ENCODE results near the gene HPSE2. TPM values are rescaled to one million over a fixed set of nuclear protein-coding genes. Genes with fewer than 3 reads are reported as not detected.

HPSE2 gene
- polyA plus RNA-seq, 2 of the 4 experiments (the other 2 are of a cell fraction): not detected

DNA sequence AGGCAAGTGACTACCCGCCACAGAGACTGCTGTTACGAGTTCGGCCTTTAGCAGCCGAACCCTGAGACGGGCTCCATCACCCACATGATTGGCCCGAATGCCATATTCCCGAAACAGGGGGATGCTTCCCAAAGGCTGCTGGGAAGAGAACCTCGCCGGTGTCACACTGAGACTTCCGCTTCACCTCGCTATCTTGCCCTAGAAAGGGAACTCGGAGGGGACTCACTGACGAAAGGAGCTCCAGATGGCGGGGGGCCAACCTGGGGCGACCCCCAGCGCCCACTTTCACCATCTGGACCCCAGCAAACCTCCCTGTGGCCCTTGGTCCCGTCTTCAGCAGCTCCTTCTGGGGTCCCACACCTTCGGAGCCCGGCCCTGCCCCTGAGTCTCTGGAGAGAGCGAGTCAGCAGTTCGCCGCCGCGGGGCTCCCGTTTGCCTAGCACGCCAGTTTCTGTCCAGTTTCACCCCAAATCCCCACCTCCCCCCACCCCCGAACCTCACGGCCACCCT, 789.4 kb downstream of the HPSE2 start:
- peak in 1 of 2 experiments; percentile 36 for DNase-seq (ENCODE audit: low read depth in 1 of 2, low spot score in 1 of 2)
- TF ChIP-seq NPAS2 (CRISPR knock-in tag; IDR thresholded peaks at IDR 0.05; ENCODE audit: borderline replicate concordance): no peak
- TF ChIP-seq ZNF302 (CRISPR knock-in tag; IDR thresholded peaks at IDR 0.05): no peak
- no peak for TF ChIP-seq FOXS1 (CRISPR knock-in tag; IDR thresholded peaks at IDR 0.05)
- TF ChIP-seq KDM5A (IDR thresholded peaks at IDR 0.05): no peak
- no peak for TF ChIP-seq TP53 (CRISPR knock-in tag; IDR thresholded peaks at IDR 0.05)
- no peak for TF ChIP-seq ESRRA (IDR thresholded peaks at IDR 0.05; ENCODE audit: borderline replicate concordance, low read length)
- TF ChIP-seq ZSCAN20 (CRISPR knock-in tag; IDR thresholded peaks at IDR 0.05): no peak
- no peak for TF ChIP-seq RAD21 (conservative IDR thresholded peaks at IDR 0.05 in 1 of 2, IDR thresholded peaks at IDR 0.05 in 1 of 2)
- TF ChIP-seq USF2 (IDR thresholded peaks at IDR 0.05): no peak
- TF ChIP-seq CBX2 (IDR thresholded peaks at IDR 0.05; ENCODE audit: borderline replicate concordance, low read depth): no peak
- no peak for TF ChIP-seq JUNB (IDR thresholded peaks at IDR 0.05)
- no peak for TF ChIP-seq HOXB13 (CRISPR knock-in tag; IDR thresholded peaks at IDR 0.05; ENCODE audit: low read depth)
- TF ChIP-seq CEBPB (IDR thresholded peaks at IDR 0.05): no peak
- no peak for TF ChIP-seq ZFP36 (IDR thresholded peaks at IDR 0.05; ENCODE audit: borderline replicate concordance, partially characterized antibody)
- TF ChIP-seq FOSB (CRISPR knock-in tag; IDR thresholded peaks at IDR 0.05): no peak
- no peak for TF ChIP-seq HES2 (IDR thresholded peaks at IDR 0.05)
- no peak for TF ChIP-seq SMC3 (IDR thresholded peaks at IDR 0.05)
- no peak for TF ChIP-seq JUN (IDR thresholded peaks at IDR 0.05)
- no peak for TF ChIP-seq REST (IDR thresholded peaks at IDR 0.05)
- TF ChIP-seq HOXA7 (CRISPR knock-in tag; IDR thresholded peaks at IDR 0.05): no peak

DNA sequence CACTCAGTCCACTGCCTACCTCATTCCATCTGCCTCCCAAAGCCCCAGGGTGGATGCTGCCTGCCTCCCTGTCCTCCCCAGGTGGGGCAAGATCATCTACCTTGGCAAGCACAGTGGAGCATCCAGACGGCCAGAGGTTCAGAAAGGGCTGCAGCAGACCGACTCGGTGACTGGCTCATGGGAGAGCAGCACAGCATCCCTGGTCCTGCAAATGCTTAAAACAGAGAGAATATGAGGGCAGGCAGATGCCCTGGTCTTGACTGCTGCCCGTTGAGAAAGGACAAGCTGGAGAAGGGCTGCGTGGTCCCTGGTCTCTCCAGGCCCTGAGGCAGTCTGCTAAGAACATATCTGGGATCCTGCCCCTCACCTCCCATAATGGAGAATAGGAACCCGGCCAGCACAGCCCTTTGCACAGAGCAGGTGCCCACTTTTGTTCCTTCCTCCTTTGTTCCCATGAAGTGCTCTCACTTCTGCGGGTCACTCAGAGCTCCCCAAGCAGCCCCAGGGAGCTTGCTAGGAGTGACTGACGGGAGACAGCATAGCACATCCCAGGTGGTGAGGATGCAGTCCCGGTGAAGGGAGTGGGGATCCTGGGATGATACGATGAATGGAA, 790.3 kb downstream of the HPSE2 start:
- Histone ChIP-seq H3K27ac (no peak overlapping the region; a peak in 1 of 6 replicates), H3K4me1 (peaks cover 3% of the 10 kb centered on the region; the same call in 1 of the 3 replicates), H3K4me2 (peak overlapping the region; percentile 79), H3K4me3 (no peak overlapping the region; the same call in 2 of the 3 replicates), H3K9me3 (peaks cover 9% of the 10 kb centered on the region; the same call in 2 of the 3 replicates)
- TF ChIP-seq CBX8 (IDR thresholded peaks at IDR 0.05) (no peak), HES2 (IDR thresholded peaks at IDR 0.05) (no peak), HOXB13 (CRISPR knock-in tag; IDR thresholded peaks at IDR 0.05; ENCODE audit: low read depth) (no peak), ATOH8 (CRISPR knock-in tag; IDR thresholded peaks at IDR 0.05; ENCODE audit: low read depth) (no peak), ZSCAN20 (CRISPR knock-in tag; IDR thresholded peaks at IDR 0.05) (no peak), JUN (IDR thresholded peaks at IDR 0.05) (no peak), RFX5 (IDR thresholded peaks at IDR 0.05) (no peak), RARB (CRISPR knock-in tag; IDR thresholded peaks at IDR 0.05) (no peak), ZC3H11A (IDR thresholded peaks at IDR 0.05) (no peak), KDM5A (IDR thresholded peaks at IDR 0.05) (no peak), CBX2 (IDR thresholded peaks at IDR 0.05; ENCODE audit: borderline replicate concordance, low read depth) (no peak), PBX3 (IDR thresholded peaks at IDR 0.05) (no peak)
- ChIA-PET POLR2A (no interaction called here), CTCF (interaction anchor here (1.5 to 1.9 kb wide), 3 partner anchors 9 to 22 kb away, joined by 5 to 9 read pairs (median 5); no protein-coding TSS in a partner anchor)
- DNase-seq (ENCODE audit: low read depth in 1 of 2, low spot score in 1 of 2) (no peak), FAIRE-seq (no peak), ATAC-seq (peak in 1 of 2 experiments; percentile 4; a peak in 1 of 6 replicates)
- WGBS (ENCODE audit: missing lambda C conversion rate): 90% methylated on average over 10 of the region's 10 CpGs

More for the DNA sequence above, 789.4 kb downstream of the HPSE2 start:
- peaks cover 9% of the 10 kb centered on the region; the same call in 2 of the 3 replicates for H3K9me3 ChIP-seq
- ATAC-seq (peak; percentile 57 to 80), FAIRE-seq (no peak)
- H3K27ac ChIP-seq: peak overlapping the region; percentile 87 to 93
- 39% methylated on average over 26 of the region's 28 CpGs for WGBS (ENCODE audit: missing lambda C conversion rate)
- peak overlapping the region; percentile 72 for H3K4me3 ChIP-seq
- ChIA-PET POLR2A (interaction anchor here (1.0 kb wide), 1 partner anchor 14 kb away, joined by 3 read pairs; no protein-coding TSS in a partner anchor), CTCF (interaction anchor here (1.5 to 1.9 kb wide), 3 partner anchors 10 to 21 kb away, joined by 5 to 9 read pairs (median 5); no protein-coding TSS in a partner anchor)
- H3K4me2 ChIP-seq: peak overlapping the region; percentile 79
- H3K4me1 ChIP-seq: peaks cover 3% of the 10 kb centered on the region; the same call in 1 of the 3 replicates

Data from A549 (cell line).